Measurements from ENCODE around the gene TTC3. TPM values are rescaled to one million over a fixed set of nuclear protein-coding genes. Genes with fewer than 3 reads are reported as not detected.

The TTC3 gene
- total RNA-seq, 2 experiments from 2014 or later, result 70.2 to 74.0 TPM

GRCh38 chr21:37153935-37154350 is 80.9 kb downstream of the TTC3 start:
- ChIA-PET CTCF (interaction anchor here (0.6 kb wide), 1 partner anchor 24 kb away, joined by 3 read pairs; no protein-coding TSS in a partner anchor), POLR2A (interaction anchor here (0.6 kb wide), 1 partner anchor 21 kb away, joined by 4 read pairs; no protein-coding TSS in a partner anchor)
- no peak overlapping the region for H3K4me3 Mint-ChIP-seq
- H3K4me1 Mint-ChIP-seq (ENCODE audit: low read depth), result peaks cover 3% of the 10 kb centered on the region
- intact Hi-C loops (cut with micrococcal nuclease), result no loop called here
- DNase-seq, result no peak
- no peaks in the 10 kb centered on the region for H3K9me3 Mint-ChIP-seq
- no peak for ATAC-seq
- no peak for TF ChIP-seq CTCF (IDR thresholded peaks at IDR 0.05)
- H3K36me3 Mint-ChIP-seq (ENCODE audit: low read depth), result peaks cover 34% of the 10 kb centered on the region
- H3K27me3 Mint-ChIP-seq, result no peaks in the 10 kb centered on the region
- no peak overlapping the region for H3K27ac Mint-ChIP-seq

- intact Hi-C loops (cut with micrococcal nuclease), result no loop called here
- POLR2A ChIA-PET, result no interaction called here
- H3K27me3 Mint-ChIP-seq, result no peaks in the 10 kb centered on the region
- H3K9me3 Mint-ChIP-seq, result no peaks in the 10 kb centered on the region
- ATAC-seq (no peak), DNase-seq (no peak)
- CTCF ChIA-PET, result no interaction called here
- H3K4me1 Mint-ChIP-seq (ENCODE audit: low read depth), result peaks cover 11% of the 10 kb centered on the region
- no peak for TF ChIP-seq CTCF (IDR thresholded peaks at IDR 0.05)
- no peak overlapping the region for H3K4me3 Mint-ChIP-seq
- H3K36me3 Mint-ChIP-seq (ENCODE audit: low read depth), result peaks cover 35% of the 10 kb centered on the region
- H3K27ac Mint-ChIP-seq, result peak overlapping the region; percentile 14
Measured at GRCh38 chr21:37155186-37155585, 82.1 kb downstream of the TTC3 start.

GRCh38 chr21:37157938-37158337 is 84.9 kb downstream of the TTC3 start:
- Mint-ChIP-seq H3K4me3 (no peak overlapping the region), H3K27me3 (no peaks in the 10 kb centered on the region), H3K4me1 (ENCODE audit: low read depth) (peaks cover 11% of the 10 kb centered on the region), H3K9me3 (no peaks in the 10 kb centered on the region), H3K36me3 (ENCODE audit: low read depth) (peaks cover 37% of the 10 kb centered on the region), H3K27ac (no peak overlapping the region)
- no peak for DNase-seq
- intact Hi-C loops (cut with micrococcal nuclease), result no loop called here
- ChIA-PET CTCF (interaction anchor here (1.6 kb wide), 1 partner anchor 9 kb away, joined by 4 read pairs; no protein-coding TSS in a partner anchor), POLR2A (interaction anchor here (1.1 to 1.6 kb wide), 3 partner anchors 13 to 108 kb away, joined by 3 to 4 read pairs (median 3); no protein-coding TSS in a partner anchor)
- no peak for ATAC-seq
- no peak for TF ChIP-seq CTCF (IDR thresholded peaks at IDR 0.05)

DNA sequence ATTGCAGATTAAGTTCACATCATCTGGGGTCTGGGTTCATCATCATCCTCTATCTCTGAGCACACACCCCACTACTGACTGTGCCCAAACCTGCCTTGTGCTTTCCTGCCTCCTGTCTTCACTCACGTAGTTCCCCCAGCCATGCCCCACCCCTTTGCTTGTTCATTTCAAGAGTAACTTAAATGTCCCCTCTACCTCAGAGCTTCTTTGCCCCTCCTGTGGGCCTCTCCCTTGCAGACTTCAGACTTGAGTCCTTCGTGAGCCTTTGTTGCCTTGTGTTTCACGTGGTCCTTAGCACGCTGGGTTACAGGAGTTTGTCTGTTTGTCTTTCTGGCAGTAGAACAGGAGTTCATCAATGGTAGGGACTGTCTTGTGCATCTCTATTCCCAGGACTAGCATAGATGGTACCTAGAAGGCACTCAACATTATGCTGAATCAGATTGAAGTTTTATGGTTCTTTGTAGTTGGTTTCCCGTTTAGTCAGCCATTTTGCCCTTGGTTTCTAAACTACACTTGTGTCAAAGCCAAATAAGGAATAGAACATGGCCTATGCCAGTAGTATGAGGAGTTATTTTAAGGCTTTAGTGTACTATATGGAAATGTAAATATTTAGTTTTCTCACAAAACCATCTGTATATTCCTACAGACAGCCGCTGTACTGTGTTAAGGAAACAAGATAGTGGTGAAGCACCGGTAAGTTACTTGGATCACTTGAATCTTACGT is 86.2 kb downstream of the TTC3 start:
- H3K27ac Mint-ChIP-seq, result peak overlapping the region; percentile 80
- ATAC-seq (peak; percentile 98), DNase-seq (peak; percentile 78)
- intact Hi-C loops (cut with micrococcal nuclease), result no loop called here
- ChIA-PET CTCF (interaction anchor here (1.6 kb wide), 1 partner anchor 7 kb away, joined by 4 read pairs; no protein-coding TSS in a partner anchor), POLR2A (interaction anchor here (1.1 to 1.6 kb wide), 2 partner anchors 14 to 107 kb away, joined by 3 to 4 read pairs; no protein-coding TSS in a partner anchor)
- no peaks in the 10 kb centered on the region for H3K27me3 Mint-ChIP-seq
- H3K4me1 Mint-ChIP-seq (ENCODE audit: low read depth), result peaks cover 11% of the 10 kb centered on the region
- H3K9me3 Mint-ChIP-seq, result no peaks in the 10 kb centered on the region
- TF ChIP-seq CTCF (IDR thresholded peaks at IDR 0.05), result no peak
- peaks cover 38% of the 10 kb centered on the region for H3K36me3 Mint-ChIP-seq (ENCODE audit: low read depth)
- no peak overlapping the region for H3K4me3 Mint-ChIP-seq

DNA sequence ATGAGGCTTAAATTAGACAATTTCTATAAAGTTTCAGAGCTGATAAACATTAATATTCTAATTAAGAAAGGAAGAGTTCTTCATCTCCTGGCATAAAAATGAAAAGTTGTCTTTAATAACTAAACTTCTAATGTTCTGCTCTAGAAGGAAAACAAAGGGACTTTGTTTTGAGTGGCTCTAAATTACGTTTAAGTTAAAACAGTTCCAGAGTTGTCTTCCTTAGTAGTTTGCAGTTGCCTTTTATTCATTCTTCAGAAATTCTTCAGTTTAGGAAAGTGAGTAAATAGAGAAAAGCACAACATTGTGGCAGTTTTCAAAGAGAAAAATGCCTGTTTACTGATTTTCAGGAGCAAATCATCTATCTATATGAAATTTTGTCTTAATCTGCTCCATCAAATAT is 86.9 kb downstream of the TTC3 start:
- DNase-seq, result no peak
- no peak for TF ChIP-seq CTCF (IDR thresholded peaks at IDR 0.05)
- H3K4me3 Mint-ChIP-seq, result no peak overlapping the region
- H3K4me1 Mint-ChIP-seq (ENCODE audit: low read depth), result peaks cover 11% of the 10 kb centered on the region
- POLR2A ChIA-PET, result no interaction called here
- H3K36me3 Mint-ChIP-seq (ENCODE audit: low read depth), result peaks cover 39% of the 10 kb centered on the region
- intact Hi-C loops (cut with micrococcal nuclease), result no loop called here
- no peaks in the 10 kb centered on the region for H3K27me3 Mint-ChIP-seq
- no peak for ATAC-seq
- CTCF ChIA-PET, result no interaction called here
- H3K27ac Mint-ChIP-seq, result no peak overlapping the region
- H3K9me3 Mint-ChIP-seq, result no peaks in the 10 kb centered on the region
